ENCODE results near the gene ADGRB2.

ADGRB2 gene

DNA sequence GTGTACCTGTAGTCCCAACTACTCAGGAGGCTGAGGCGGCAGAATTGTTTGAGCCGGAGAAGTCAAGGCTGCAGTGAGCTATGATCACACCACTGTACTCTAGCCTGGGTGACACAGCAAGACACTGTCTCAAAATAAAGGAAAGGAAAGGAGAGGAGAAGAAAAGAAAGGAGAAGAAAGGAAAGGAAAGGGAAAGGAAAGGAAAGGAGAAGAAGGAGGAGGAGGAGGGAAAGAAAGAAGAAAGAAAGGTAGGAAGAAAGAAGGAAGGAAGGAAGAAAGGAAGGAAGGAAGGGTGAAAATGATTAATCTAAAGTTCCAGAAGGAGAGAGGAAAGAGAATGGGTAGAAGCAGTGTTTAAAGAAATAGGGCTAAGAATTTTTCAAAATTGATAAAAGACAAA is 39.5 kb upstream of the ADGRB2 start:
- Histone ChIP-seq H3K9me3 (ENCODE audit: insufficient read depth, low read length) (no peaks in the 10 kb centered on the region), H3K4me1 (ENCODE audit: insufficient read depth, insufficient read length) (peaks cover 22% of the 10 kb centered on the region)
- TF ChIP-seq YY1 (IDR thresholded peaks at IDR 0.05; ENCODE audit: insufficient read depth, insufficient read length) (no peak), SUZ12 (IDR thresholded peaks at IDR 0.05; ENCODE audit: extremely low read depth, insufficient read depth, insufficient read length) (no peak), ZNF274 (IDR thresholded peaks at IDR 0.05; ENCODE audit: low read depth, low read length) (no peak)

DNA sequence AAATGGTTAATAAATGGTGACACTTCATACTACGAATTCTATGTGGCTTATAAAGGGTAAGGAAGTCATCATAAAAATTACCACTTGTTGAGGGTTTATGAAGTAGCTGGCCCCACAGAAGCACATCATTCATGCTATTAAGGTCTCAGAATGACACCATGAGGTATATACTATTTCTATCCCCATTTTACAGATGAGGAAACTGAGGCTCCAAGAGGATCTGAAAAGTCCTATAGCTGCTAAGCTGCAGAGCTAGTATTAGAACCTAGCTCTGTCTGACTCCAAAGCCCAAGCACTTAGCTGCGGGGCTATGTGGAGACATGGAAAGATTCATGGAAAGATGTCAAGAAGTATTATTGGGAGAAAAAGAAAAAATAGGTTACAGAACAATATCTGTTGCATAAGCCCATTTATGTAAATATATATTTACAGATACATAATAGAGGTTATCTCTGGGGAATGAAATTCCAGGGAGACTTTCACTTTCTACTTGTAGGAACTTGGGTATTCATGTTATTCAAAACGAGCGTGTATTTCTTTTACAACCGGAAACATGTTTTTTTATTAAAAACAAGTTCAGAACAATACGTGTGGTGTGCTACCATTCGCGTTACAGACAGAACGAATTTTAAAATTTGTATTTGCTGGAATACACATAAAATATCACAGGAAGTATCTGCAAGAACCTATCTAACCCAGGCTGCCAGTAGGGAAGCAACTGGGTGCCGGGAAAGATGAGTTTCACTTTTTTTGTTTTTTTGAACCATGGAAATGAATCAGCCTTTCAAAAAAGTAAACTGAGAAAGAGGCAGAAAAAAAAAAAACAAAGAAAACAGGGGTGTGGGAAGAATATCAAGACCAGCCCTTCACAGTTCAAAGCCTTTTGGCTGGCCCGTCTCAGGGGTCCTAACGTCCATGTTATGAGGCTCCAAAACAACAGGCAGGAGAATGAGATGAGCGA is 38.3 kb upstream of the ADGRB2 start:
- TF ChIP-seq YY1 (IDR thresholded peaks at IDR 0.05; ENCODE audit: insufficient read depth, insufficient read length) (no peak), ZNF274 (IDR thresholded peaks at IDR 0.05; ENCODE audit: low read depth, low read length) (no peak), SUZ12 (IDR thresholded peaks at IDR 0.05; ENCODE audit: extremely low read depth, insufficient read depth, insufficient read length) (no peak)

More for the DNA sequence above, 39.5 kb upstream of the ADGRB2 start:
- Histone ChIP-seq H3K4me3 (ENCODE audit: insufficient read length, low read depth) (no peak overlapping the region), H3K36me3 (ENCODE audit: insufficient read depth, insufficient read length, low read length) (no peaks in the 10 kb centered on the region), H3K9ac (ENCODE audit: insufficient read length, low read depth) (no peak overlapping the region), H3K27me3 (ENCODE audit: insufficient read depth, insufficient read length) (no peaks in the 10 kb centered on the region)
- DNase-seq (ENCODE audit: low read depth, low spot score): no peak

DNA sequence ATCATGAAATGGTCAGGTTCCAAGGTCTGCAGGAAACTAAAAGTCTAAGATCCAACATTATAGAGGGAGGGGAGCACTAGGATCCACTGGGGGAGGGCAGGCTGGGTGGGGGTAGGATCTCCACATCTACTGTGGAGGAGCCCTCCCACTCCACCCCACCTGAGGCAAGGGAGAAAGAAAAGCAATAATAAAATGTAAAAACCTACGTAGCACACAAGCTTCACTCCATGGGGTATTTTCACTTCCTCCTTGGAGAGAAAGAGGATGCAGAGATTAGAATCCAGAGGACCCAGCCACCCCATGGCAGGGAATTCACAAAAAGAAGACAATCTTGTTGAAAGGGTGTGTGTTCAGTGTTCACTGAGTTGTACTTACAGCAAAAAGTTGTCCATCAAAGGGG is 37.3 kb upstream of the ADGRB2 start:
- TF ChIP-seq YY1 (IDR thresholded peaks at IDR 0.05; ENCODE audit: insufficient read depth, insufficient read length) (no peak), SUZ12 (IDR thresholded peaks at IDR 0.05; ENCODE audit: extremely low read depth, insufficient read depth, insufficient read length) (no peak), ZNF274 (IDR thresholded peaks at IDR 0.05; ENCODE audit: low read depth, low read length) (no peak)
- Histone ChIP-seq H3K36me3 (ENCODE audit: insufficient read depth, insufficient read length, low read length) (peaks cover under 1% of the 10 kb centered on the region), H3K9ac (ENCODE audit: insufficient read length, low read depth) (no peak overlapping the region), H3K4me1 (ENCODE audit: insufficient read depth, insufficient read length) (peaks cover 38% of the 10 kb centered on the region), H3K27me3 (ENCODE audit: insufficient read depth, insufficient read length) (no peaks in the 10 kb centered on the region), H3K9me3 (ENCODE audit: insufficient read depth, low read length) (no peaks in the 10 kb centered on the region), H3K4me3 (ENCODE audit: insufficient read length, low read depth) (no peak overlapping the region)
- no peak for DNase-seq (ENCODE audit: low read depth, low spot score)

More for the DNA sequence above, 38.3 kb upstream of the ADGRB2 start:
- Histone ChIP-seq H3K4me3 (ENCODE audit: insufficient read length, low read depth) (no peak overlapping the region), H3K27me3 (ENCODE audit: insufficient read depth, insufficient read length) (no peaks in the 10 kb centered on the region), H3K4me1 (ENCODE audit: insufficient read depth, insufficient read length) (peaks cover 33% of the 10 kb centered on the region), H3K36me3 (ENCODE audit: insufficient read depth, insufficient read length, low read length) (no peaks in the 10 kb centered on the region), H3K9me3 (ENCODE audit: insufficient read depth, low read length) (no peaks in the 10 kb centered on the region), H3K9ac (ENCODE audit: insufficient read length, low read depth) (no peak overlapping the region)
- no peak for DNase-seq (ENCODE audit: low read depth, low spot score)

DNA sequence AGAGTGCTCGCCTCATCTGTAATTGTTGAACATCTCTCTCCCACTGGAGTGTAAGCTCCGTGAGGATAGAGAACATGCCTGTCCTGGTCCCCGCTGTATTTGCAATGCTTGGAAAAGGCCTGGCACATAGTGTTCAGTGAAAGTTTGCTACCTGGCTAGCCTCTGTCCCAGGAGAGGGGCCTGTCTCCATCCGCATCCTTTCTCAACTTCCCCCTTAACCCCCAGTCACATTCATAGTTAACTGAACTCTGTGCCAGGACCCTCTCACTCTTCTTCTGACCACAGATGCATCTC is 36.5 kb upstream of the ADGRB2 start:
- TF ChIP-seq YY1 (IDR thresholded peaks at IDR 0.05; ENCODE audit: insufficient read depth, insufficient read length) (no peak), SUZ12 (IDR thresholded peaks at IDR 0.05; ENCODE audit: extremely low read depth, insufficient read depth, insufficient read length) (no peak), ZNF274 (IDR thresholded peaks at IDR 0.05; ENCODE audit: low read depth, low read length) (no peak)
- no peak for DNase-seq (ENCODE audit: low read depth, low spot score)
- H3K4me1 ChIP-seq (ENCODE audit: insufficient read depth, insufficient read length): peaks cover 42% of the 10 kb centered on the region
- no peaks in the 10 kb centered on the region for H3K9me3 ChIP-seq (ENCODE audit: insufficient read depth, low read length)
- H3K4me3 ChIP-seq (ENCODE audit: insufficient read length, low read depth): no peak overlapping the region
- H3K27me3 ChIP-seq (ENCODE audit: insufficient read depth, insufficient read length): no peaks in the 10 kb centered on the region
- peak overlapping the region; percentile 24 for H3K9ac ChIP-seq (ENCODE audit: insufficient read length, low read depth)
- peaks cover 4% of the 10 kb centered on the region for H3K36me3 ChIP-seq (ENCODE audit: insufficient read depth, insufficient read length, low read length)

DNA sequence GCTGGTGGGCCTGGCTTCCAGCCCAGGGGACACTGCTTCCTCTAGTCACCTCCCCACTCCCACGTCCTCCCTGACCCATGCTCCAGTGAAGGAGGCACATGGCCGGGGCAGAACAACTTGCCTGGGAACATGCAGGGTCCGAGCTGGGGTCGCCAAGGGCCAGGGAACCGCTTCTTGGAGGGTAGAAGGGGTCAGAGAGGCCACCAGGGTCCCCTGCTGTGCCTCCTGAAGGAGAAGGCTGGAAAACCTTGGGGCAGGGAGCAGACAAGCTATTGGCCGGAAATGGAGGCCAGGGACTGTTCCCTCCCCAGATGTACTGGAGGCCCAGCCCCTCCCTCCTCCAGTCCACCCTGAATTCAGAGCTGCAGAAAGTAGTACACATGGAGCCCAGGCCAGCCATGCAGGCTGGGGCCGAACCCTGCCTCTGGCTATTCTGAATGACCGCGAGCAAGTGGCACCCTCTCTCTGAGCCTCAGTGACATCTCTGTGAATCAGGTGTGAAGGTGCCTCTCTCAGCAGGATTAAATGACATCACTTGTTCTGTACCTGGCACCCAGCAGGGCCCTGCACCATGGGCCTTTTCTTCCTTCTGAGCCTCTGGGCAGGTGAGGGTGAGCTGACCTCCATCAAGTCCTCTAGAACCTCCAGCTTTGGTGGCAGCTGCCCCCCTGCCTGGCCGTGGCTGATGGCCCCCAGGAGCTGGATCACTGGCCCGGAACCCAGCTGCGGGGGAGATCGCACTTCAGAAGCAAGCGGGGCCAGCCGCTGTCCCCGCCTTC is 35.9 kb upstream of the ADGRB2 start:
- Histone ChIP-seq H3K9me3 (ENCODE audit: insufficient read depth, low read length) (no peaks in the 10 kb centered on the region), H3K36me3 (ENCODE audit: insufficient read depth, insufficient read length, low read length) (peaks cover 4% of the 10 kb centered on the region), H3K9ac (ENCODE audit: insufficient read length, low read depth) (peak overlapping the region; percentile 24), H3K27me3 (ENCODE audit: insufficient read depth, insufficient read length) (no peaks in the 10 kb centered on the region), H3K4me1 (ENCODE audit: insufficient read depth, insufficient read length) (peaks cover 42% of the 10 kb centered on the region), H3K4me3 (ENCODE audit: insufficient read length, low read depth) (no peak overlapping the region)
- TF ChIP-seq YY1 (IDR thresholded peaks at IDR 0.05; ENCODE audit: insufficient read depth, insufficient read length) (no peak), SUZ12 (IDR thresholded peaks at IDR 0.05; ENCODE audit: extremely low read depth, insufficient read depth, insufficient read length) (no peak), ZNF274 (IDR thresholded peaks at IDR 0.05; ENCODE audit: low read depth, low read length) (no peak)
- DNase-seq (ENCODE audit: low read depth, low spot score): no peak

DNA sequence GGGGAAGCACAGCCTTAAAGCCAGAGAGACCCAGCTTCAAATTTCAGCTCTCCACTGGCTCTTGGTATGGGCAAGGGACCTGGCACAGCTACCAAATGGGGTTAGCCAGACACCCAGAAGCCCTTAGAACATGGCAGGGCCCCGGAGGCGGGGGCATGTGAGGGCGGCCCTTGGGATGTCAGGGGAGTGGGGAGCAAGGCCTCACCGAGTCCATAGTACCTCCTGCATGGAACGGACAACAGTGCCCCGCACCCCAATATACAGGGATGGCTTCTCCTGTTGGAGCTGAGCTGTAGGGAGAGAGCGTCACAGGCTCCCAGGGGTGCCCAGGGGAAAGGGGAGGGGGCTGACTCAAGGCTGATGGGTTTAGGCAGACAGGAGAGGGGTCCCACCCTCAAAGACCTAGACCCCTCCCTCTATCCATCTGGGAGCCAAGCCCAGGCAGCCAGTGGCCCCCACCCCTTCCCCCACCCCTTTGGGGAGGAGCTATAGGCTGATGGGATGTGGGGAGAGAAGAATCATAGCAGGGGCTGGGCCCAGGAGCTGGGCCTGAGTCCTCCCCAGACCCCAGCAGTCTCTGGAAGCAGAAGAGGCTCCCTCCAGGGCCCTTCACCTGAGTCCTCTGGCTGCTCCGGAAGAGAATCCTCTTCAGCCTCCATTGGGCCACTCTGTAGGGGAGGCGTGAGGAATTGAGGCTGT is 35.2 kb upstream of the ADGRB2 start:
- no peak for TF ChIP-seq SUZ12 (IDR thresholded peaks at IDR 0.05; ENCODE audit: extremely low read depth, insufficient read depth, insufficient read length)
- TF ChIP-seq YY1 (IDR thresholded peaks at IDR 0.05; ENCODE audit: insufficient read depth, insufficient read length): no peak
- no peak for TF ChIP-seq ZNF274 (IDR thresholded peaks at IDR 0.05; ENCODE audit: low read depth, low read length)
- H3K9ac ChIP-seq (ENCODE audit: insufficient read length, low read depth): peak overlapping the region; percentile 45
- peaks cover 4% of the 10 kb centered on the region for H3K36me3 ChIP-seq (ENCODE audit: insufficient read depth, insufficient read length, low read length)
- H3K27me3 ChIP-seq (ENCODE audit: insufficient read depth, insufficient read length): no peaks in the 10 kb centered on the region
- H3K4me3 ChIP-seq (ENCODE audit: insufficient read length, low read depth): no peak overlapping the region
- no peaks in the 10 kb centered on the region for H3K9me3 ChIP-seq (ENCODE audit: insufficient read depth, low read length)
- no peak for DNase-seq (ENCODE audit: low read depth, low spot score)
- peaks cover 42% of the 10 kb centered on the region for H3K4me1 ChIP-seq (ENCODE audit: insufficient read depth, insufficient read length)
